ENCODE results near the gene ETS2.
"Not testable (repeated sequence)": the region's sequence is repeated elsewhere in the genome, so short reads cannot be mapped to it uniquely, and the experiment has no call there.

Gene ETS2

DNA sequence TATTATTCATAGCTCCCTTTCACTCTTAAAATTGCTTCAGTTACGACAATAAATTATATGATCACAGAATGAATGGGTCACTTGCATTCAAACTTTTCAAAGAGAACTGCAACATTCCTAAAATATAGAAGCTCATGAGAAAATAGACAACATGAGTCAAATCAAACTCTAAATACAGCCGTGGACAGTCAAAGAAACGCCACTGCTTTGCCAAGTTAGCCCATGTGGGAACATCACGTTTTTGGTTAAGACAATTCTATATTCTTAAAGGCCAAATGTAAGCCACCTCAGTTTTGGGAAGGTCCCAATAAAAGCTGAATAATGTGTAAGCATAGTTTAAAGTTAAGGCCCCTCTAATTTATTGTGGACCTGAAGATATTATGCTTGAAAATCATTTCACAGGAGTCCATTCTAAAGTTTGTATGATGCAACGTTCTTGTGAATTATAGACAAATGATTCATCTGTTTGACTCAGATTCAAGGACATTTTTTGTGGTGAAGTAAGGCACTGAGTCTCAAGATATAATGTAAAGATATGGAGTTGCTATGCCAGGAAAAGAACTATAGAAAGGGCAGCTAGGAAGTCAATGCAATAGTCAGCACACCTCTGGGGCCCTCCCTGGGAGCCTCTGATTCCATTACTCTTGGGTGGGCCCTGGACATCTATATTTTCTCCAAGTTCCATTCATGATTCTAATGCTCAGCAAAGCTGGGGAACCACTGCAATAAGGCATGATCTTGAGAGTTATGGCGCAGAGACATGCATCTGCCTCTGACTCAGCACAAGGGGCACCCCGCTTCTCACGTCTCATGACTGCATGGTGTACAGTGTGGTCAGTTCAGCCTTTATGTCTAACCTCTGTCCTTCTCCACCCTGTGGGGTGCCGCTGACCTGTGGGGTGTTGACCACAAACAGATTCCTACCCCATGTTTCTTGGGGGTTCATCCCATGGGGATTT is 33.9 kb downstream of the ETS2 start:
- DNase-seq: no peak

DNA sequence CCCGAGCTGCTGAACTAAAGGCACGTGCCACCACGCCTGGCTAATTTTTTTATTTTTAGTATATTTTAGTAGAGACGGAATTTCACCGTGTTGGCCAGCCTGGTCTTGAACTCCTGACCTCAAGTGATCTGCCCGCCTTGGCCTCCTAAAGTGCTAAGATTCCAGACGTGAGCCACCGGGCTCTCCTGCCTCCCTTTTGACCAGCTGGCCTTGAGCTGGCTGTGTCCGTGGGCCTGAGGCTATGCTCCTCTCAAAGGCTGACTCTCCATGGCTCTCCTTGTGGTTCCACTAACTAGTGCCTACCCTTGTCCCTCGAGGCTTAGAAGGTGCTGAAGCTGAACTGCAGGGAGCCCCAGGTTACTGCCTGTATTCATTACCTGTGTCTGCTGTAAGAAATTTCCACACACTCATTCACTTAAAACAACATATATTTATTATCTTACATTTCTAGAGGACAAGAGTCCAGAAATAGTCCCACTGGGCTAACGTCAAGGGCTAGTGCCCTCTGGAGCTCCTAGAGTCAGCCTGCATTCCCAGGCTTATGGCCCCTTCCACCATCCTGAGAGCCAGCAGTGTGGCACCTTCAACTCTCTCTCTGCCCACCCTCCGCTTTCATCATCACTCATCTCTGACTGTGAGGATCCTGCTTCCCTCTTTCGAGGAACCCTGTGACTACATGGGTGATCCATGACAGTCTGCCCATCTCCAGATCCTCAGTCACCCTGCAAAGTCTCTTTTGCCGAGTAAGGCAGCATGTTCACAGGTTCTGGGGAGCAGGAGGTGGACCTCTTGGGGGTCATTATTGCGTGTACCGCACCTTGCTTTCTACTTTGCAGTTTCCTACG is 34.9 kb downstream of the ETS2 start:
- no peak for DNase-seq

DNA sequence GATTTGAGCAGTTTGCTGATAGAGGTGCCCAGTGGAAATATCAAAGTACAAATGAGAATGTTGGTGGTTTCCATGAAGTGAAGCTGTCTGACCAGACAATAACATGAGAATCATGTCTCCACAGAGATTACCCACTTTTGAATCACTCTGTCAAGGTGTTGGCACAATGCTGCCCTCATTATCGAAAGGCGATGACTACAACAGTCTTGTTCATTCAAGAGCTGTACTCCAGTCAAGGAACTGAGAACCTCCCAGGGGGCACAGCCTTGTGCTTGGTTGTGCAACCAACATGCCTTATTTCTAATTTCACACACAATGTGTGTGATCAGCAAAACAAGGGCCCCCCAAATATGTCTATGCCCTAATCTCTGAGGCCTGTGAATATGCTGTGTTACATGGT is 35.7 kb downstream of the ETS2 start:
- no peak for DNase-seq

DNA sequence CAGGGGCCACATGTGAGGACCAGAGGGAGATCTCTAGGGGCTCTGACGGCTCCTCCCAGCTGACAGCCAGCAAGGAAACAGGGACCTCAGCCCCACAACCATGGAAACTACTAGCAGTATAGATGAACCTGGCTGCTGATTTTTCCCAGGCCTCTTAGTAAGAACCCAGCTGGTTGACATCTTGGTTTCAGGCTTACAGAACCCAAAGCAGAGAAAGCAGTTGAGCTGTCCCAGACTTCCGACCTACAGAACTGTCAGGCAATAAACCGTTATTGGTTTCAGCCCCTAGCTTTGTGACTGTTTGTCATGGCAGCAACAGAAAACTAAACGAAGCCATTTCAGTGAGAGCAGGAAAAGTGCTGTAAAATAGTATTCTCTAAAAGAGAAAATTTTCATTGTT is 36.4 kb downstream of the ETS2 start:
- no peak for DNase-seq

DNA sequence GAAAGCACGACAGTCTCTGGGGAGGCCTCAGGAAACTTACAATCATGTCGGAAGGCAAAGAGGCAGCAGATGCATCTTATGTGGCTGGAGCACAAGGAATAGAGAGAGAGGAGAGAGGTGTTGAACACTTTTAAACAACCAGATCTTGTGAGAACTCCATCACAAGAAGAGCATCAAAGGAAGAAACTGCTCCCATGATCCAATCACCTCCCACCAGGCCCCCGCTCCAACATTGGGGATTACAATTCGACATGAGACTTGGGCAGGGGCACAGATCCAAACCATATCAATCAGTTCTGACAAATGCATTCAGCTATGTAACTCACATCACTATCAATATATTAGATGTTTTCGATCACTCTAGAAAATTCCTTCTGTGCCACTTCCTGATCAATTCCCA is 37.6 kb downstream of the ETS2 start:
- no peak for DNase-seq

DNA sequence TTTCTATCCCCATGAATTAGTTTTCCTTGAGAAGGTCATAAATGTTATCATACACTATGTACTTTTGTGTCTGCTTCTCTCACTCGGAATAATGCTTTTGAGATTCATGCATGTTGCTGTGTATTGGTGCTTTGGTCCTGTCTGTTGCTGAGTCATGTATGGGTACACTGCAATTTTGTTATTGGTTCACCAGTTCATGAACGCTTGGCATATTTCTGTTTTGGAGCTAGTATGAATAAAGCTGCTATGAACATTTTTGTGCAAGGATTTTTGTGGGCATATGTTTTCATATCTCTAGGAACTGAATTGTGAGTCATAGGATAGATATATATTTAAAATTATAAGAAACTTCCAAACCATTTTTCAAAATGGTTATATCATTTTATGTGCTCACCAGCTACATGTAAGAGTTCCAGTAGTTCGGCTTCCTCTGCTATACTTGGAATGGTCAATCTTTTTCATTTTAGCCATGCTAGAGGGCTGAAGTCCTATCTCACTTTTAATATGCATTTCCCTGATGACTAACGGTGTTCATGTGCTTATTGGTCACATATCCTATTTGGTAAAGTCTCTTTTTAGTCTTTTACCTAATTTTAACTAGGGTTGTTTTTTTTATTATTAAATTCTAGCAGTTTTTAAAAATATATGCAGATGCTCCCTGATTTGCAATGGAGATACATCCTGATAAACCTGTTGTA is 38.2 kb downstream of the ETS2 start:
- DNase-seq: no peak

DNA sequence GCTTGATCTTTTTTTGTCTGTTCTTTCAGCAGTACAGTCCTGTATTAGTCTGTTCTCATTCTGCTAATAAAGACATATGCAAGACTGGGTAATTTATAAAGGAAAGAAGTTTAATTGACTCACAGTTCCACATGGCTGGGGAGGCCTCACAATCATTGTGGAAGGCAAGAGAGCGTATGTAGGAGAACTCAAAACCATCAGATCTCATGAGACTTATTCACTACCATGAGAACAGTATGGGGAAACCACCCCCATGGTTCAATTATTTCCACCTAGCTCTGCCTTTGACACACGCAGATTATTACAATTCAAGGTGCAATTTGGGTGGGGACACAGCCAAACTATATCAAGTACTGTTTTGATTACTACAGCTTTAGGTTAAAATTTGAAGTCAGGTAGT is 39.6 kb downstream of the ETS2 start:
- not testable (repeated sequence) for DNase-seq

DNA sequence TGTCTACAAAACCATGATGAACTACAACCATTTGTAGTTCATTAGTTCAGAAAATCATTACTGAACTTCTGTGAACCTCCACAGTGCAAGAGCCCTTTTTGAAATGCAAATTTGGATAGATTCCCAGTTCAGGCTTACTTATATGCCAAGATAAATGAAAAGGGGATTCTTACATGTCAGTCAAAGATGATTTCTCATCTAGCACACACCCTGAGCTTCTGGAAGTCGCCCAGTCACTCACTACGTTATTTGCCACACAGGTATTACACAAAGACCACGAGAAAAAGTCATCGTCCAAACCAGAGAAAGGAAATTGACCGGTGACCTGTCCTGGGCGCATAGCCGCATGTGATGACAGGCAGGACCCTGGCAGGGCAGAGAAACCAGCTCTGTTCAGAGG is 41.8 kb downstream of the ETS2 start:
- DNase-seq: no peak

DNA sequence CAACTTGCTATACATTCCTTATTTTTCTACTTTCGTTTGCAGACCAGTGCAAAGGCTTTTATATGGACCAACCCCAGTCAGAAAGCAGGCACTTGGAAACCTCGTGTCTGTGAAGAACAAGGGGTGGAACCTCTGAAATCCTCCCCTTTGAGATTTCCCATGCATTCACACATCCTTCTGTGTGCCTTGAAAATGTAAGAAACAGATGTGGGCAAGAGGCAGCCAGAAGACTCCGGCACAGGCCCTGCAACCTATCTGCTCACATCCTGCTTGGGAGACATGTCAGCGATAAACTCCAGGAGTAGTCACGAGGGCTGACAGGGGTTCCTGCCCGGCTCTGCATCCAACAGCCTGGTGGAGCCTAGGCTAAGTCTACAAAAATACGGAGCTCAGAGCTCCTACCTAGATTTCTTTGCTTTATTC is 42.5 kb downstream of the ETS2 start:
- no peak for DNase-seq

DNA sequence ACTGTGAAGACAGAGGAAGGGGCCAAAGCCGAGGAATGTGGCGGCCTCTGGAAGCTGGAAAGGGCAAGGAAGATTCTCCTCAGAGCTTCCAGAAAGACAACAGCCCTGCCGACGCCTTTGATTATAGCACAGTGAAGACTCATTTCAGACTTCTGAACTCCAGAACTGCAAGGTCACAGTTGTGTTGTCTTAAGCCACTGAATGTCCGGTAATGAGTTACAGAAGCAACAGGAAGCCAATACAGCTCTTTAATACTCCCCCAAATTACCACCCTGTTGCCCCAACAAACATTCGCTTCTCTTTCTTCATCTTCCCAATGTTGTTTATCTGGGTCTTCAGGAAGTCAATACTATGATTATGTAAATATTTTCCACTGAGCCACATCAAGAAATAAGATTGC is 44.0 kb downstream of the ETS2 start:
- no peak for DNase-seq

DNA sequence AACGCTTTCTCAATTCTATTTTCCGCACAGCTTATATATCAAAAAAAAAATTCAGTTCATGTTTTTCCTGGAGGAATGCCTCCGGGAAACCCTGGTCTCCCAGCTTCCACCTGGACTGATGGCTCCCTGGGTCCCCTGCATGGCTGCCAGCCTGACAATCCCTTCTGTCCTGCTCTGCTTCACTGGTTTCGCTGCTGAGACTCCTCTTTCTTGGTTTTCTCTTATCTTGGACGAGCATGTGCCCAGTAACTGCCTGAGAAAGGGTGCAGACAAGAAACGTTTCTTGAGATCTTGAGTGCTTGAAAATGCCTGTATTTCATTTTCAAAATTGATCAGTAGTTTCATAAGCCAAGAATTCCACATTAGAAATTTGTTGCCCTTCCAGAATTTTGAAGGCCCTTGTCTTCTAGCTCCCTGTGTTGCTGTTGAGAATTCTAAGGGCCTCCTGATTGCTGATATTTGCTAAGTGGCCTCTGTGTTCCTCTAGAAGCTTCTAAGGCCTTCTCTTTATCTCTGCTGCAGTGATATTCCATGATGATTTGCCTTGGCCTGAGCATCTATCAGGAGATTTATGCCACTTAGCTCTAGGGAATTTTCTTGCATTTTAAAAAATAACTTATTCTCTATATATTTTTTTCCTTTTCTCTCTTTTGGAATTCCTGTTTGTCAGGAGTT is 44.7 kb downstream of the ETS2 start:
- DNase-seq: no peak

DNA sequence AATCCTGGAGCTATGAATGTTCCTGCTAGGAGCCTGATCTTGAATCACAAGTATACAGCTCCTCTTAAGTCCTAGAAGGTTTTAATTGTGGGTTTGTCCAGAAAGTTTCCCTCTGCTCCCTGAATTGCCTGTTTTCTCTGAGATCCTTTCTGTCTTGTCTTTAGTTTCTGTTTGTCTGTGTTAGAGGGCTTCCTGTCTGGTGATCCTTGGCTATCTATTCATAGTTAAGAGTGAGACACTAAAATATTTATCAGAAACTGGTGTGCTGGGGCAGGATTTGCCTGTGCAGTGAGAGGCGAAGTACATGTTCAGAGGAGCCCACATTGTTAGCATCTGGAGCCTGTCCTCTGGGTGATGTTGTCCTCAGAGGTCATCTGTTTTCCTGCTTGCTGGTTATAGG is 45.4 kb downstream of the ETS2 start:
- DNase-seq: no peak

DNA sequence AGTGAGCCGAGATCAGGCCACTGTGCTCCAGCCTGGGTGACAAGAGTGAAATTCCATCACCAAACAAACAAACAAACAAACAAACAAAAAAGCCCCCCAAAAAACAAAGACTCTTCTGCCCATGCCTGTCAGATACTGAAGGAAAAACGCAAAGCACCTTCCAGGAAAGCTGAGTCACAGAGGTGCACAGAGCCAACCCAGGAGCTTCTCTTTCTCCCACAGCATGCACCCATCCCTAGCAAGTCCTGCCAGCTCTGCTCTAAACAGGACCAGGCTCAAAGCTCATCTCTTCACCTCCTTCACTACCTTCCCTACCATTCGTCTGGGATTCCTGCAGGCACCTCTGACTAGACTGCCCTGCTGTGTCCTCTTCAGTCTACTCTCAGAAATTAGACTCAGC is 46.5 kb downstream of the ETS2 start:
- DNase-seq: no peak

DNA sequence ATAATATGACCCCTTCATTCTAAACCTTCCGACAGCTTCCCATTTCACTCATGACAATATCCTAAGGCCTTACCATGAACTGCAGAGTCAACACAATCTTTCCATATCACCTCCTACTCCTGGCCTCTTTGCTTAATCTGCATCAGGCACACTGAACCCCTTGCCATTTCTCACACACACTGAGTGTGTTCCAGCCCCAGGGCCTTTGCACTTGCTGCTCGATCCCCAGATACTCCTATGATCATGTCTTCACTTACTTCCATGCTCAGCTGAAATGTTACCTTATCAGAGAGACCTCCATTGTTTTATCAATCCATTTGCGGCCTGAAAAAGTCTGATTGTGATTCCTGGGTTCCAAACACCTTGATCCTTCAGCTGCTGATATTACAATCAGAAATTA is 47.0 kb downstream of the ETS2 start:
- no peak for DNase-seq

DNA sequence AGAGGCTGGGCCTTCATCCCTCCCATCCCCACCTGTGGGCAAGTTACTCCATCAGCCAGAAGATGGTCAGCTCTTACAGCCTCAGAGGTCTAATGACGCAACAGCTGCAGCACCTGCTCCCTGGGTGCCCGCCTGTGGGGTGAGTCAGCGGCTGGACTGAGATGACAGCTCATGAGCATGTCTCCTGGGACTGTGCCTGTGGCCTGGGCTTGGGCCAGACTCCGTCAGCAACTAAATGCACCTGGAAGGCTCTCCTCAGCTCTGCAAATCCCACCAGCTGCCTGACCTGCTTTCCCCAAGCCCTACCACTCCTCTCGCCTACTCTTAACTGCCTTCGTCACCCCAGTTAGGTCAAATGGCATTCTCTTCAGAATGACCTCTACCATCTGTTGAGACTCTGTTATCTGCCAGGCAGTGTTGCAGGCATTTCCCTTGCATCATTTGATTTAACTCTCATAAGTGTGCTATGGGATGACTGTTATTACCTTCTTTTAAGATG is 47.7 kb downstream of the ETS2 start:
- no peak for DNase-seq

DNA sequence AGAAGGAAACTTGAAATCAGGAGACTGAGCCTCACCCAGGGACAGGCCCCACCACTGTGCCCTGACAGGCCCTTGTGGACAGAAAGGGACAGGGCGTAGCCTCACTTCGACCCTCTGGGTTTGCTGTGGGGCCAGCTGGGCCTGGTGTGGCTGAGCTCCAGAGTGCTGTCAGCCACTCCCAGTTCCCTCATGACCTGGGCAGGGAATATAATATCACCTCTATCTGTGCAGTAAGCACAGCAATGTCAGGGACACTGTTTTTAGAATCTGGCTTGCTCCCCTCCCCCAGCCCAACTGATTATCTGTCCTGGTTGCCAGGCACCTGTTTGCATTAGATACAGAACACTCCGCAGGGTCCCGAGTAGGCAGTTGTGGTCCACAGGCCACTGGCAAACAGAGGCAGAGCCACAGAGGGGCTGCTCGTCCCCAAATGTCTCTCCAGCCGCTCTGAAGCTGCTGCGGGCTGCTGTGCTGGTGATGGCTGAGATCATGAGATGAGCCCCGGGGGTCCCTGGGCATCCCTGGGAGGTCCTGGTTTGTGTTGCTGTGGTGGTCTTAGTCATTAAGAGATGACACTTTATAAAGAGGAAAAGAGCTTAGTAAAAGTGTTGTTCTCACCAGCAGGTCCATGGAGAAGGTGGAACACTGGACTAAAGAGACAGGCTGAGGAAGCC is 51.6 kb downstream of the ETS2 start:
- no peak for DNase-seq

DNA sequence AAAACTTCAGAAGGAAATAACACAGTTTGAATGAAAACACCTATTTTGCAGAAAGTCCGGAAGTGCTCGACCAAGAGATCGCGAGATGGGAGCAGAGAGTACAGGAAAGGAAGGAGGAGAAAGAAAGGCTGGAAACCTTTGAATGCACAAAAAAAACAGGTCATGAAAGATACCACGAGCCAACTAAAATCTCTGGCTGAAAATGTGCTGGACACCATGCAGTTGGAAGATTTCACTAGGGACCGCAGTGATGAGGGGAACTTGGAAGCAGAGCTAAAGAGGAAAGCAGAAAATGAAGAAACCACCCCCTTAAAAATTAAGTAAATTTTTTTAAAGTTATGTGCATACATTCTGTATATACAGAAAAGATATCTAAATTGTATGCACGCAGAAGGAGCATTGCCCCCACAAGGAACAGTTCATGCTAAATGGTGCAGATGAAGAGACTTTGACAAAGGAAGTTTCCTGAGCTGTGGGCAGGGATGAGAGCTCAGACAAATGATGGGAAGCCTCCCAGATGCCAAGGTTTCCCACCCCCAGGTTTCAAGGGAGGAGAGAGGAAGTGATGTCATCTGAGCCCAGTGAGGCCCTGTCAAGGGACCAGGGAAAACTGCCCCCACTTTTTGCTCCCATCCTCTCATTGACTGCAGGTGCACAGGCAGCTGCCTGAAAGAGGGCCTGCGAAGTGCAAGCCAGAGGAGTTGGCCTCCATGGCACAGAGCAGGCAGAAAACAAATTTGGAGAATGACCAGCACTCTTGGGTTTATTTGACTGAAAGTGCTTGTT is 52.5 kb downstream of the ETS2 start:
- no peak for DNase-seq

DNA sequence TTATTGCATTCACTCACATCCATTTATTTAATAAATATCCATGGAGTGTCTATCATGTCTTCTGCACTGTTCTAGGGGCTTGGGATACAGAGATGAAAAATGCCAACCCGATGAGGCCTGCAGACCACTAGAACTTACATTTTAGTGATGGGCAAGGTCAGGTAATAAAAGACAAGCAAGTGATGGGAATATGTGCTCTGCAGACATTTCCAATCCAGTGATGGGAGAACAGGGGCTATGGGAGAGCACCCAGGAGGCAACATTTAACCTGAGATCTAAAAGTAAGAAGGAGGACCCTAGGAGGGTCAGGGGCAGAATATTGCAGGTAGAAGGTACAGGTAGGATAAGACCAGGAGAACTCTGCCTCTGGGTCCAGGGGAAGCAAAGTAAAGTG is 53.1 kb downstream of the ETS2 start:
- DNase-seq: no peak

DNA sequence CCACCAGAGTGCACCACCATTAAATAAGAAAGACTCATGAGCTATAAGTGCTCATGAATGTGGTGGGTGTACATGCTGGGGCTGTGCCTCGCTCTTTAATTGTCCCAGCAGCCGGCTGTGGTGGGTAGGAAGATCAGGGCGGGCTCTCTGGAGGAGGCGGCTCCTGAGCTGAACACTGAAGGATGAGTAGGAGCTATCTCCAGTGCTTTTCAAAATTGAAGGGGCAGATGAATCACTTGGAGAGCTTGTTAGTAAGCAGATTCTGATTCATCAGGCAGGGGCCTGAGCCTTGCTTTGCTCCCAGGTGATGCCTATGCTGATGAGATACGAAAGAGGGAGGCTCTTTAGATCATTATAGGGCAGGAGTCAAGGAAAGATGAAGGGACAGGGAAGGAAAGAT is 54.1 kb downstream of the ETS2 start:
- no peak for DNase-seq

DNA sequence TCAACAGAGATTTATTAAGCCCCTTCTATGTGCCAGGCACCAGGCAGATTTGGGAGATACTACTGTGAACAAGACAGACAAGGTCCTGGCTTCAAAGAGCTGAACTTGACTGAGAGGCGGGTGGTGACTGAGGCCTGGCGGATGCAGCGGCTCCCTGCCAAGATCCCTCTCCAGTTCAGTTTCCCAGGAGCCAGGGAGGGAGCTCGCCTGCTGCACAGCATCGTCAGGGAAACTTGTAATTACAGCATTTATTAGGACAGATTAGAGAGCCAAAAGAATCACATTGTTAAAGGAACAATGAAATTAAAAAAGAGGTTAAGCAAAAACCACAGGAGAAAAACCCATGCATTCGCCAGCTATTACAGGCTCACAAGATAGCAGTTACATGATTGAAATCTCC is 55.3 kb downstream of the ETS2 start:
- no peak for DNase-seq
